GM12878 (cell line): ENCODE measurements around the gene NPR3. TPM values are rescaled to one million over a fixed set of nuclear protein-coding genes. Genes with fewer than 3 reads are reported as not detected.

Source experiments
- ATAC-seq: fragments of 200-7000 bp; cut with Tn5 transposase; 3 replicates; pipeline ENCODE4 v1.9.1; 2020; ENCODE audit warnings: mild to moderate bottlenecking, moderate library complexity
- BruUV-seq: library from RNA; stranded (reverse); fragments of 400-500 nt; replicated peaks from 2 replicates; lab custom pipeline; 2021; lab: Mats Ljungman, UMichigan
- CTCF ChIA-PET: fragments of 300-600 bp; sonication (Branson Sonifier 250); formaldehyde crosslinking; extraction: SDS; loops from one replicate; lab custom pipeline; 2021; ENCODE audit warnings: inconsistent platforms; lab: Yijun Ruan, JAX
- POLR2A ChIA-PET: fragments of 350-600 bp; formaldehyde crosslinking; extraction: SDS; loops from one replicate; lab custom pipeline; 2021; ENCODE audit warnings: inconsistent platforms; lab: Charles Lee
- RAD21 ChIA-PET: fragments of 300-600 bp; sonication (Branson Sonifier 250); formaldehyde crosslinking; loops from one replicate; lab custom pipeline; 2023; ENCODE audit warnings: antibody characterized with exemption; ENCODE audit not compliant: unreplicated experiment; lab: Charles Lee
- SMC1A ChIA-PET: fragments of 300-600 bp; sonication (Branson Sonifier 250); formaldehyde crosslinking; loops from one replicate; lab custom pipeline; 2023; ENCODE audit not compliant: unreplicated experiment, uncharacterized antibody; lab: Charles Lee
- DNase-seq: peaks from one replicate; pipeline ENCODE4 v3.0.0-alpha.2; 2011; ENCODE audit warnings: low read depth, low spot score
- FAIRE-seq: peaks from 3 replicates; lab custom pipeline; 2011; peaks lifted over from hg19 to GRCh38; lab: Jason Lieb, UNC
- H2AFZ ChIP-seq: 2 replicates; pipeline ENCODE4 v1.6.0; 2011; ENCODE audit warnings: low read depth, low read length, control low read depth; ENCODE audit not compliant: control insufficient read depth
- H3K27ac ChIP-seq: 2 replicates; pipeline ENCODE4 v1.5.1; 2011; ENCODE audit warnings: control low read depth; ENCODE audit not compliant: control insufficient read depth, insufficient read depth
- H3K27me3 ChIP-seq, 2 experiments: replicated peaks in 1 of 2; 2 replicates each; pipeline versions ENCODE4 v1.6.0 to v1.6.1; 2011; ENCODE audit warnings: low read length in 1 of 2; ENCODE audit not compliant: control insufficient read depth in 2 of 2, insufficient read depth in 2 of 2
- H3K36me3 ChIP-seq, 2 experiments: 2 replicates each; pipeline ENCODE4 v1.5.1; 2011; ENCODE audit warnings: low read length in 1 of 2; ENCODE audit not compliant: control insufficient read depth in 2 of 2, insufficient read depth in 2 of 2
- H3K4me1 ChIP-seq: 2 replicates; pipeline ENCODE4 v1.6.1; 2011; ENCODE audit warnings: mild to moderate bottlenecking, low read length, moderate library complexity, mixed read lengths; ENCODE audit not compliant: control insufficient read depth, insufficient read depth
- H3K4me2 ChIP-seq: 2 replicates; pipeline ENCODE4 v1.6.0; 2011; ENCODE audit warnings: control low read depth; ENCODE audit not compliant: control insufficient read depth, insufficient read depth
- H3K4me3 ChIP-seq: fragments of 200-600 bp; sonication (generic); 2 replicates; pipeline ENCODE4 v1.5.1; 2016
- H3K79me2 ChIP-seq: 2 replicates; pipeline ENCODE4 v1.6.0; 2011; ENCODE audit warnings: low read length; ENCODE audit not compliant: control insufficient read depth, insufficient read depth
- H3K9ac ChIP-seq: 2 replicates; pipeline ENCODE4 v1.8.0; 2011; ENCODE audit warnings: low read length, control low read depth, mixed read lengths; ENCODE audit not compliant: control insufficient read depth, insufficient read depth
- H3K9me3 ChIP-seq: replicated peaks from 3 replicates; pipeline ENCODE4 v1.5.1; 2011; ENCODE audit warnings: mild to moderate bottlenecking, low read length; ENCODE audit not compliant: control insufficient read depth, insufficient read depth
- H4K20me1 ChIP-seq: 2 replicates; pipeline ENCODE4 v1.6.0; 2011; ENCODE audit not compliant: control insufficient read depth, insufficient read depth
- BRCA1 ChIP-seq: IDR thresholded peaks from 2 replicates; pipeline ENCODE4 v1.6.1; 2011; ENCODE audit warnings: low read depth, low read length, improper control_type of control experiment
- CHD4 ChIP-seq: fragments of 200-600 bp; sonication (generic); IDR thresholded peaks from 2 replicates; pipeline ENCODE4 v1.6.1; 2016; ENCODE audit warnings: mild to moderate bottlenecking
- CTCF ChIP-seq, 3 experiments: IDR thresholded peaks in 2 of 3; conservative IDR thresholded peaks in 1 of 3; 2 replicates each; pipeline ENCODE4 v1.5.1; 2011; ENCODE audit warnings: low read depth in 3 of 3, low read length in 3 of 3, mild to moderate bottlenecking in 3 of 3, control low read depth in 2 of 3, moderate library complexity in 2 of 3, inconsistent platforms in 1 of 3, mixed read lengths in 1 of 3; ENCODE audit not compliant: control insufficient read depth in 2 of 3, insufficient read depth in 1 of 3; ENCODE audit errors: extremely low read depth in 1 of 3
- EED ChIP-seq: sonication (generic); IDR thresholded peaks from 2 replicates; pipeline ENCODE4 v1.6.1; 2016; ENCODE audit warnings: antibody characterized with exemption, low read depth
- EGR1 ChIP-seq, 2 experiments: IDR thresholded peaks; 1 replicate in 1 of 2; 2 replicates in 1 of 2; pipeline ENCODE4 v1.6.1; 2011 to 2012; ENCODE audit warnings: low read depth in 2 of 2, low read length in 2 of 2, borderline replicate concordance in 1 of 2, mild to moderate bottlenecking in 1 of 2, moderate library complexity in 1 of 2
- FOXK2 ChIP-seq: fragments of 450-650 bp; IDR thresholded peaks from 2 replicates; pipeline ENCODE4 v1.6.1; 2017; ENCODE audit warnings: mild to moderate bottlenecking, moderate library complexity
- GABPA ChIP-seq: IDR thresholded peaks from 2 replicates; pipeline ENCODE4 v1.6.1; 2014; ENCODE audit warnings: antibody characterized with exemption, low read depth, mild to moderate bottlenecking, inconsistent platforms
- GATAD2B ChIP-seq: fragments of 450-650 bp; conservative IDR thresholded peaks from 2 replicates; pipeline ENCODE4 v1.6.1; 2017; ENCODE audit warnings: low read depth, mild to moderate bottlenecking, moderate library complexity
- HCFC1 ChIP-seq: fragments of 150-350 bp; IDR thresholded peaks from 2 replicates; pipeline ENCODE4 v1.6.1; 2014; ENCODE audit warnings: low read length
- RAD21 ChIP-seq: IDR thresholded peaks from 2 replicates; pipeline ENCODE4 v1.6.1; 2011; ENCODE audit warnings: mild to moderate bottlenecking, low read depth, low read length, moderate library complexity; ENCODE audit not compliant: insufficient read depth
- RB1 ChIP-seq: fragments of 450-650 bp; formaldehyde crosslinking; IDR thresholded peaks from 2 replicates; pipeline ENCODE4 v1.6.1; 2017; ENCODE audit warnings: mild to moderate bottlenecking, borderline replicate concordance
- TAF1 ChIP-seq: IDR thresholded peaks from 2 replicates; pipeline ENCODE4 v1.6.1; 2011; ENCODE audit warnings: mild to moderate bottlenecking, low read depth, low read length, borderline replicate concordance
- TCF3 ChIP-seq: IDR thresholded peaks from 2 replicates; pipeline ENCODE4 v1.6.1; 2012; ENCODE audit warnings: low read depth, mild to moderate bottlenecking, low read length, borderline replicate concordance; ENCODE audit not compliant: insufficient read depth
- WGBS: methylation state at CpG from one replicate; pipeline ENCODE4 v1.1.6; 2016; ENCODE audit warnings: low lambda C conversion rate; ENCODE audit not compliant: insufficient replicate concordance, insufficient coverage; ENCODE audit errors: missing lambda C conversion rate; 5-methylcytosine and 5-hydroxymethylcytosine counted together
- in situ Hi-C: fragments of 300-500 bp; cut with MboI; formaldehyde crosslinking; loops from 9 replicates; pipeline ENCODE4 v1.14.3; 2018; ENCODE audit warnings: mixed read lengths
- intact Hi-C: fragments of 100-400 bp; cut with micrococcal nuclease; formaldehyde crosslinking; loops from one replicate; pipeline ENCODE4 v1.14.2; 2022; ENCODE audit not compliant: unreplicated experiment
- polyA plus RNA-seq, 11 experiments: library from polyadenylated mRNA; depleted of rRNA in 4 of 11; unstranded in 6 of 11; stranded (reverse) in 5 of 11; fragments of >200 nt; fragmentation: Nextera tagmentation in 4 of 11; fragmentation: Illumina TruSeq in 1 of 11; extraction: Ambion mirVana in 4 of 11; extraction: Trizol in 1 of 11; gene quantifications; 1 replicate in 1 of 11; 2 replicates in 10 of 11; pipeline versions ENCODE4 v1.2.1 to v1.2.3, GENCODE V29; 2011 to 2016; ENCODE audit warnings: inconsistent platforms in 2 of 11, missing spikeins in 2 of 11, low read depth in 1 of 11
- total RNA-seq, 4 experiments: library from RNA; depleted of rRNA in 3 of 4; stranded (reverse); fragments of >200 nt in 3 of 4; fragmentation: Illumina TruSeq in 1 of 4; extraction: Trizol in 1 of 4; gene quantifications; 2 replicates each; pipeline versions ENCODE4 v1.2.1 to v1.2.3, GENCODE V29; 2013 to 2021
- TF ChIP-seq, protein P1 (sequence below): fragments of 450-650 bp; IDR thresholded peaks from 2 replicates; pipeline ENCODE4 v1.6.1; 2016; ENCODE audit warnings: mild to moderate bottlenecking, moderate library complexity, borderline replicate concordance
- TF ChIP-seq, protein P2 (sequence below): fragments of 450-650 bp; IDR thresholded peaks from 2 replicates; pipeline ENCODE4 v1.6.1; 2017; ENCODE audit warnings: low read depth, mild to moderate bottlenecking, moderate library complexity

NPR3 gene
- total and polyA plus RNA-seq, 10 of the 15 experiments (the other 5 are each of a cell fraction or from before 2014, with no cell fraction given): 0.01 to 0.37 (median 0.14) TPM; not detected in 7

DNA sequence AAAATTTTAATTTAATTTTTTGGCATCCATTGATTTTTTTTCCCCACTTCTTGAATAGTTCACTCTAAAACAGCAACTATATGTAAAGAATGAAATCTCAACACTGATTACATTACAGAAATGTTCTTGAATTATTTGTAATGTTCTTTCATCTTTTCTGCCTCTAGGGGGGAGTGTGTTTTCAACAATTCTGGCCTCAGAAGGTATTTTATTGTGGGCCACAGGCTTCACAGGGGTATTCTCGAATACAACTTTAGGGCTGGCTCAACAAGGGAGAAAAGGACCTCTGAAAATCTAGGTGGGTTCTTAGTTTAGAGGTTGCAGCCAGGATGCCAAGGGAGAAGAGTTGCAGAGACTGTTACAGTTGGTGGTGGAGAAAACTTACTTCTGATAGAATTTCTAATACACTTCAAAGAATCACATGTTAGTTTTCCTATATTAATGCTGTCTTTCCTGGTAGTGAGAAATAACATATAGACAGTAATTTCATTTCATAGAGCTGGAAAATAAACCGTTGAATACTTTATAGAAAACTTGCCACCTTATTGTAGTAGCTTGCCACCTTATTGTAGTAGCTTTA is 3.6 kb upstream of the NPR3 start:
- Histone ChIP-seq H3K27me3 (peaks cover 10 to 21% of the 10 kb centered on the region in 2 experiments), H3K4me1 (0 out of 2 replicates have a peak, but pooled peaks cover 4% of the 10 kb centered on the region), H2AFZ (no peak overlapping the region), H4K20me1 (no peaks in the 10 kb centered on the region), H3K27ac (no peak overlapping the region), H3K36me3 (no peaks in the 10 kb centered on the region), H3K9ac (no peak overlapping the region), H3K79me2 (no peaks in the 10 kb centered on the region), H3K4me2 (no peak overlapping the region), H3K9me3 (no peaks in the 10 kb centered on the region; the same call in 2 of the 3 replicates), H3K4me3 (no peak overlapping the region)
- intact Hi-C loops (loop anchor here (1.0 to 10.0 kb wide), 4 partner anchors 145 to 477 kb away; no protein-coding TSS in a partner anchor), in situ Hi-C loops (no loop called here)
- no TSS peak for BruUV-seq
- ChIA-PET SMC1A (interaction anchor here (0.6 to 1.4 kb wide), 2 partner anchors 10 to 626 kb away, joined by 3 to 4 read pairs; no protein-coding TSS in a partner anchor), POLR2A (interaction anchor here (0.6 kb wide), 2 partner anchors 174 to 530 kb away, joined by 3 to 5 read pairs; no protein-coding TSS in a partner anchor), CTCF (interaction anchor here (0.6 to 2.2 kb wide), 10 partner anchors 17 to 1263 kb away, joined by 3 to 6 read pairs (median 3); no protein-coding TSS in a partner anchor), RAD21 (no interaction called here)
- TF ChIP-seq TCF3 (no peak), GATAD2B (no peak), EGR1 (IDR thresholded peaks at IDR 0.05; ENCODE audit: borderline replicate concordance in 1 of 2, low read depth in 2 of 2, low read length in 2 of 2) (no peak), TAF1 (no peak), EED (no peak), BRCA1 (no peak), GABPA (no peak), RAD21 (peak; percentile 48), HCFC1 (no peak), FOXK2 (no peak), CHD4 (no peak), RB1 (no peak), CTCF (IDR thresholded peaks at IDR 0.05 in 2 of 3, conservative IDR thresholded peaks at IDR 0.05 in 1 of 3; ENCODE audit: control insufficient read depth in 2 of 3, extremely low read depth in 1 of 3, insufficient read depth in 1 of 3, low read depth in 3 of 3, low read length in 3 of 3) (peak; percentile 29 to 33 (median 30))
- TF ChIP-seq, protein P1, sequence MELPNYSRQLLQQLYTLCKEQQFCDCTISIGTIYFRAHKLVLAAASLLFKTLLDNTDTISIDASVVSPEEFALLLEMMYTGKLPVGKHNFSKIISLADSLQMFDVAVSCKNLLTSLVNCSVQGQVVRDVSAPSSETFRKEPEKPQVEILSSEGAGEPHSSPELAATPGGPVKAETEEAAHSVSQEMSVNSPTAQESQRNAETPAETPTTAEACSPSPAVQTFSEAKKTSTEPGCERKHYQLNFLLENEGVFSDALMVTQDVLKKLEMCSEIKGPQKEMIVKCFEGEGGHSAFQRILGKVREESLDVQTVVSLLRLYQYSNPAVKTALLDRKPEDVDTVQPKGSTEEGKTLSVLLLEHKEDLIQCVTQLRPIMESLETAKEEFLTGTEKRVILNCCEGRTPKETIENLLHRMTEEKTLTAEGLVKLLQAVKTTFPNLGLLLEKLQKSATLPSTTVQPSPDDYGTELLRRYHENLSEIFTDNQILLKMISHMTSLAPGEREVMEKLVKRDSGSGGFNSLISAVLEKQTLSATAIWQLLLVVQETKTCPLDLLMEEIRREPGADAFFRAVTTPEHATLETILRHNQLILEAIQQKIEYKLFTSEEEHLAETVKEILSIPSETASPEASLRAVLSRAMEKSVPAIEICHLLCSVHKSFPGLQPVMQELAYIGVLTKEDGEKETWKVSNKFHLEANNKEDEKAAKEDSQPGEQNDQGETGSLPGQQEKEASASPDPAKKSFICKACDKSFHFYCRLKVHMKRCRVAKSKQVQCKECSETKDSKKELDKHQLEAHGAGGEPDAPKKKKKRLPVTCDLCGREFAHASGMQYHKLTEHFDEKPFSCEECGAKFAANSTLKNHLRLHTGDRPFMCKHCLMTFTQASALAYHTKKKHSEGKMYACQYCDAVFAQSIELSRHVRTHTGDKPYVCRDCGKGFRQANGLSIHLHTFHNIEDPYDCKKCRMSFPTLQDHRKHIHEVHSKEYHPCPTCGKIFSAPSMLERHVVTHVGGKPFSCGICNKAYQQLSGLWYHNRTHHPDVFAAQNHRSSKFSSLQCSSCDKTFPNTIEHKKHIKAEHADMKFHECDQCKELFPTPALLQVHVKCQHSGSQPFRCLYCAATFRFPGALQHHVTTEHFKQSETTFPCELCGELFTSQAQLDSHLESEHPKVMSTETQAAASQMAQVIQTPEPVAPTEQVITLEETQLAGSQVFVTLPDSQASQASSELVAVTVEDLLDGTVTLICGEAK: no peak
- TF ChIP-seq, protein P2, sequence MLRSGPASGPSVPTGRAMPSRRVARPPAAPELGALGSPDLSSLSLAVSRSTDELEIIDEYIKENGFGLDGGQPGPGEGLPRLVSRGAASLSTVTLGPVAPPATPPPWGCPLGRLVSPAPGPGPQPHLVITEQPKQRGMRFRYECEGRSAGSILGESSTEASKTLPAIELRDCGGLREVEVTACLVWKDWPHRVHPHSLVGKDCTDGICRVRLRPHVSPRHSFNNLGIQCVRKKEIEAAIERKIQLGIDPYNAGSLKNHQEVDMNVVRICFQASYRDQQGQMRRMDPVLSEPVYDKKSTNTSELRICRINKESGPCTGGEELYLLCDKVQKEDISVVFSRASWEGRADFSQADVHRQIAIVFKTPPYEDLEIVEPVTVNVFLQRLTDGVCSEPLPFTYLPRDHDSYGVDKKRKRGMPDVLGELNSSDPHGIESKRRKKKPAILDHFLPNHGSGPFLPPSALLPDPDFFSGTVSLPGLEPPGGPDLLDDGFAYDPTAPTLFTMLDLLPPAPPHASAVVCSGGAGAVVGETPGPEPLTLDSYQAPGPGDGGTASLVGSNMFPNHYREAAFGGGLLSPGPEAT: no peak
- 0% methylated on average over 2 of the region's 2 CpGs for WGBS
- no peak for DNase-seq
- FAIRE-seq: peak; percentile 31
- peak; percentile 42; the same call in 1 of the 3 replicates for ATAC-seq
